ENCODE results near the gene TSC2.

GRCh38 chr16:2001035-2001434 lies 46.8 kb upstream of the TSC2 start:
- no peak for TF ChIP-seq EZH2 (IDR thresholded peaks at IDR 0.05; ENCODE audit: low read depth)
- no peak for TF ChIP-seq CTCF (conservative IDR thresholded peaks at IDR 0.05)
